Measurements from ENCODE around the gene CSTPP1.

Gene CSTPP1

GRCh38 chr11:47164321-47164720 is 227.8 kb downstream of the CSTPP1 start:
- TF ChIP-seq CTCF (IDR thresholded peaks at IDR 0.05; ENCODE audit: extremely low read depth, insufficient read depth, missing control alignments), result no peak
- in situ Hi-C loops (cut with MboI; ENCODE audit: low pct_unique_long_range_greater_than_20kb, low sequenced_read_pairs, unreplicated experiment), result no loop called here
- DNase-seq (ENCODE audit: low spot score), result no peak

GRCh38 chr11:47165253-47165840 is 228.8 kb downstream of the CSTPP1 start:
- no peak for DNase-seq (ENCODE audit: low spot score)
- in situ Hi-C loops (cut with MboI; ENCODE audit: low pct_unique_long_range_greater_than_20kb, low sequenced_read_pairs, unreplicated experiment), result no loop called here

GRCh38 chr11:47166368-47166767 is 229.8 kb downstream of the CSTPP1 start:
- in situ Hi-C loops (cut with MboI; ENCODE audit: low pct_unique_long_range_greater_than_20kb, low sequenced_read_pairs, unreplicated experiment), result no loop called here
- no peak for TF ChIP-seq CTCF (IDR thresholded peaks at IDR 0.05; ENCODE audit: extremely low read depth, insufficient read depth, missing control alignments)
- DNase-seq (ENCODE audit: low spot score), result no peak

More at GRCh38 chr11:47165253-47165840, 228.8 kb downstream of the CSTPP1 start:
- no peak for TF ChIP-seq CTCF (IDR thresholded peaks at IDR 0.05; ENCODE audit: extremely low read depth, insufficient read depth, missing control alignments)

GRCh38 chr11:47171061-47171838 is 234.7 kb downstream of the CSTPP1 start:
- in situ Hi-C loops (cut with MboI; ENCODE audit: low pct_unique_long_range_greater_than_20kb, low sequenced_read_pairs, unreplicated experiment), result no loop called here
- no peak for TF ChIP-seq CTCF (IDR thresholded peaks at IDR 0.05; ENCODE audit: extremely low read depth, insufficient read depth, missing control alignments)
- DNase-seq (ENCODE audit: low spot score), result no peak

- in situ Hi-C loops (cut with MboI; ENCODE audit: low pct_unique_long_range_greater_than_20kb, low sequenced_read_pairs, unreplicated experiment), result no loop called here
- no peak for DNase-seq (ENCODE audit: low spot score)
- no peak for TF ChIP-seq CTCF (IDR thresholded peaks at IDR 0.05; ENCODE audit: extremely low read depth, insufficient read depth, missing control alignments)
Observed at GRCh38 chr11:47171856-47172255, 235.3 kb downstream of the CSTPP1 start.

GRCh38 chr11:47172740-47173336 is 236.3 kb downstream of the CSTPP1 start:
- in situ Hi-C loops (cut with MboI; ENCODE audit: low pct_unique_long_range_greater_than_20kb, low sequenced_read_pairs, unreplicated experiment), result no loop called here
- no peak for DNase-seq (ENCODE audit: low spot score)
- no peak for TF ChIP-seq CTCF (IDR thresholded peaks at IDR 0.05; ENCODE audit: extremely low read depth, insufficient read depth, missing control alignments)

Data from GM13977 (cell line).